H9 (cell line): ENCODE data around the gene SLC30A5. TPM values are rescaled to one million over a fixed set of nuclear protein-coding genes. Genes with fewer than 3 reads are reported as not detected.

ENCODE experiments used
- DNase-seq: peaks from one replicate; pipeline ENCODE4 v3.0.0-alpha.2; 2017
- H2AFZ ChIP-seq: one replicate; pipeline ENCODE4 v1.6.1; 2013; ENCODE audit warnings: mild to moderate bottlenecking, low read length, control low read depth, moderate library complexity
- H2AK5ac ChIP-seq: 2 replicates; pipeline ENCODE4 v1.6.1; 2013; ENCODE audit warnings: low read length, control low read depth, mixed read lengths; ENCODE audit not compliant: insufficient read length
- H2BK120ac ChIP-seq: one replicate; pipeline ENCODE4 v1.6.1; 2013; ENCODE audit warnings: low read depth, mild to moderate bottlenecking, low read length, control low read depth, inconsistent platforms; ENCODE audit not compliant: poor library complexity, severe bottlenecking
- H2BK12ac ChIP-seq: 2 replicates; pipeline ENCODE4 v1.6.1; 2013; ENCODE audit warnings: low read length, control low read depth, mixed read lengths, low read depth; ENCODE audit not compliant: insufficient read length
- H2BK15ac ChIP-seq: 2 replicates; pipeline ENCODE4 v1.6.1; 2013; ENCODE audit warnings: low read depth, low read length, control low read depth
- H2BK20ac ChIP-seq: one replicate; pipeline ENCODE4 v1.6.1; 2013; ENCODE audit warnings: low read depth, mild to moderate bottlenecking, low read length, control low read depth, inconsistent platforms; ENCODE audit not compliant: poor library complexity, severe bottlenecking
- H2BK5ac ChIP-seq: 2 replicates; pipeline ENCODE4 v1.6.1; 2013; ENCODE audit warnings: low read length, control low read depth, mixed read lengths; ENCODE audit not compliant: insufficient read length
- H3K14ac ChIP-seq: 2 replicates; pipeline ENCODE4 v1.6.1; 2013; ENCODE audit warnings: low read length, control low read depth; ENCODE audit not compliant: insufficient read depth
- H3K18ac ChIP-seq: 2 replicates; pipeline ENCODE4 v1.6.1; 2013; ENCODE audit warnings: low read depth, mild to moderate bottlenecking, mixed read lengths, low read length, control low read depth; ENCODE audit not compliant: insufficient read length
- H3K23ac ChIP-seq: 2 replicates; pipeline ENCODE4 v1.6.1; 2013; ENCODE audit warnings: low read length, control low read depth, mixed read lengths, low read depth; ENCODE audit not compliant: insufficient read length
- H3K23me2 ChIP-seq: 2 replicates; pipeline ENCODE4 v1.6.1; 2013; ENCODE audit warnings: low read depth, mild to moderate bottlenecking, mixed read lengths, low read length, control low read depth; ENCODE audit not compliant: insufficient read length, poor library complexity, severe bottlenecking
- H3K27ac ChIP-seq: 2 replicates; pipeline ENCODE4 v1.5.1; 2013; ENCODE audit warnings: low read length, control low read depth, mixed read lengths, low read depth; ENCODE audit not compliant: insufficient read length
- H3K27me3 ChIP-seq: 2 replicates; pipeline ENCODE4 v1.6.1; 2013; ENCODE audit warnings: low read length, control low read depth, inconsistent platforms; ENCODE audit not compliant: insufficient read depth
- H3K4ac ChIP-seq: 2 replicates; pipeline ENCODE4 v1.6.1; 2013; ENCODE audit warnings: low read depth, mild to moderate bottlenecking, control low read depth, inconsistent platforms, low read length, moderate library complexity
- H3K4me1 ChIP-seq: 2 replicates; pipeline ENCODE4 v1.6.1; 2013; ENCODE audit warnings: low read length, control low read depth, inconsistent platforms; ENCODE audit not compliant: insufficient read depth
- H3K4me2 ChIP-seq: 2 replicates; pipeline ENCODE4 v1.6.1; 2013; ENCODE audit warnings: low read length, control low read depth, mixed read lengths; ENCODE audit not compliant: insufficient read length, insufficient read depth
- H3K56ac ChIP-seq: 2 replicates; pipeline ENCODE4 v1.6.1; 2013; ENCODE audit warnings: low read depth, mild to moderate bottlenecking, mixed read lengths, low read length, control low read depth; ENCODE audit not compliant: insufficient read length
- H3K79me1 ChIP-seq: 2 replicates; pipeline ENCODE4 v1.6.1; 2013; ENCODE audit warnings: low read depth, mild to moderate bottlenecking, moderate library complexity, low read length, control low read depth, inconsistent platforms; ENCODE audit not compliant: insufficient read depth, poor library complexity, severe bottlenecking
- H3K79me2 ChIP-seq: 2 replicates; pipeline ENCODE4 v1.6.1; 2013; ENCODE audit warnings: low read length, control low read depth, inconsistent platforms; ENCODE audit not compliant: insufficient read depth
- H3K9ac ChIP-seq: 2 replicates; pipeline ENCODE4 v1.6.1; 2013; ENCODE audit warnings: low read length, control low read depth, mixed read lengths; ENCODE audit not compliant: insufficient read length; ENCODE audit errors: extremely low read depth
- H3K9me3 ChIP-seq: one replicate; pipeline ENCODE4 v1.6.1; 2013; ENCODE audit warnings: low read depth, low read length, inconsistent platforms; ENCODE audit not compliant: control insufficient read depth
- H3T11ph ChIP-seq: one replicate; pipeline ENCODE4 v1.6.1; 2013; ENCODE audit warnings: mild to moderate bottlenecking, low read length, control low read depth, inconsistent platforms
- H4K20me1 ChIP-seq: one replicate; pipeline ENCODE4 v1.6.1; 2013; ENCODE audit not compliant: control insufficient read depth, insufficient read length, insufficient read depth
- H4K5ac ChIP-seq: 2 replicates; pipeline ENCODE4 v1.6.1; 2013; ENCODE audit warnings: low read depth, mild to moderate bottlenecking, mixed read lengths, low read length, control low read depth; ENCODE audit not compliant: insufficient read length
- H4K8ac ChIP-seq: replicated peaks from 2 replicates; pipeline ENCODE4 v1.6.1; 2013; ENCODE audit warnings: low read length, control low read depth, mixed read lengths, low read depth; ENCODE audit not compliant: insufficient read length
- H4K91ac ChIP-seq: 2 replicates; pipeline ENCODE4 v1.6.1; 2013; ENCODE audit warnings: low read depth, mild to moderate bottlenecking, moderate library complexity, mixed read lengths, low read length, control low read depth; ENCODE audit not compliant: insufficient read length
- H3K27ac Mint-ChIP-seq, 3 experiments: 2 replicates in 2 of 3; 3 replicates in 1 of 3; pipeline ENCODE4 v1.8.0; 2020 to 2021; ENCODE audit warnings: mixed read lengths in 3 of 3, mild to moderate bottlenecking in 1 of 3, moderate library complexity in 1 of 3
- H3K27me3 Mint-ChIP-seq: 2 replicates; pipeline ENCODE4 v1.8.0; 2021; ENCODE audit warnings: low read depth, mild to moderate bottlenecking, moderate library complexity, mixed read lengths
- H3K36me3 Mint-ChIP-seq, 3 experiments: 2 replicates in 2 of 3; 3 replicates in 1 of 3; pipeline ENCODE4 v1.8.0; 2020 to 2021; ENCODE audit warnings: low read depth in 3 of 3, mixed read lengths in 3 of 3; ENCODE audit not compliant: insufficient read depth in 1 of 3
- H3K4me1 Mint-ChIP-seq, 2 experiments: 2 replicates each; pipeline ENCODE4 v1.8.0; 2020; ENCODE audit warnings: mixed read lengths in 2 of 2
- H3K4me3 Mint-ChIP-seq, 2 experiments: 2 replicates in 1 of 2; 3 replicates in 1 of 2; pipeline ENCODE4 v1.8.0; 2020 to 2021; ENCODE audit warnings: mild to moderate bottlenecking in 2 of 2, mixed read lengths in 2 of 2, moderate library complexity in 1 of 2
- H3K9me3 Mint-ChIP-seq, 2 experiments: 2 replicates in 1 of 2; 3 replicates in 1 of 2; pipeline ENCODE4 v1.8.0; 2020; ENCODE audit warnings: mild to moderate bottlenecking in 2 of 2, mixed read lengths in 2 of 2, moderate library complexity in 1 of 2
- CTCF ChIP-seq: fragments of 200-600 bp; sonication (generic); conservative IDR thresholded peaks from 3 replicates; pipeline ENCODE4 v1.8.0; 2021; ENCODE audit warnings: antibody characterized with exemption, mild to moderate bottlenecking
- WGBS: extraction: QIAGEN DNeasy Blood & Tissue Kit; methylation state at CpG from one replicate; pipeline ENCODE4 v1.1.7; 2013; ENCODE audit warnings: missing lambda C conversion rate, low lambda C conversion rate, mixed read lengths; ENCODE audit not compliant: insufficient read length; ENCODE audit errors: extremely low coverage; 5-methylcytosine and 5-hydroxymethylcytosine counted together
- total RNA-seq: library from RNA; stranded (reverse); gene quantifications from 2 replicates; pipeline ENCODE4 v1.2.1, GENCODE V29; 2021

SLC30A5 gene
- total RNA-seq, 1 experiment from 2014 or later, result 33.7 TPM

DNA sequence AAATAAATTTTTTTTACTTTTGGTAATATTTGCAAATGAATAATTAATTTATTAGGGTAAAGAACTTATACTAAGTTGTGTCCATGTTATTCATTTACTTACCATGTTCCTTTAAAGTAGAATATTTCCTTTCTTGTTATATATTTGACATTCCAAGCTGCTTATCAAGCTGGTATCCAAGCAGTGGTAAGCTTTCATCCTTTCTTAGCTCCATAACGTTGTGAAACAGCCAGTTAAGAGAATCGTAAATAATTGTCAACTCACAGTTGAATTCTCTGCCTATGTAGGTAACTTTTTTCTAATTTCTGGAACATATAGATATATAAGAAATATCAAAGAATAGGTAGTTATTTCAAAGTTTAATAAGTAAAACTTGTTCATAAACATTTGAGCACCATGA lies 36.4 kb downstream of the SLC30A5 start:
- WGBS, result no CpG with 5 or more reads among the region's 2 CpGs
- Histone ChIP-seq H3K79me1 (no peaks in the 10 kb centered on the region), H4K20me1 (no peaks in the 10 kb centered on the region), H3K23me2 (no peaks in the 10 kb centered on the region), H4K5ac (no peak overlapping the region), H3K27me3 (no peaks in the 10 kb centered on the region), H3K9ac (no peak overlapping the region), H3T11ph (no peak overlapping the region), H3K4me2 (no peak overlapping the region), H3K27ac (no peak overlapping the region), H2BK12ac (no peak overlapping the region), H2AK5ac (no peak overlapping the region), H2BK120ac (no peak overlapping the region), H4K91ac (no peak overlapping the region), H3K4me1 (no peaks in the 10 kb centered on the region), H3K56ac (no peak overlapping the region), H2BK20ac (no peak overlapping the region), H3K4ac (no peak overlapping the region), H3K79me2 (no peaks in the 10 kb centered on the region), H3K23ac (no peak overlapping the region), H2BK5ac (no peak overlapping the region), H4K8ac (no peak overlapping the region), H3K14ac (no peak overlapping the region), H3K9me3 (no peaks in the 10 kb centered on the region), H3K18ac (no peak overlapping the region), H2BK15ac (no peak overlapping the region), H2AFZ (no peak overlapping the region)
- no peaks in the 10 kb centered on the region for H3K27me3 Mint-ChIP-seq
- no peak overlapping the region for H3K4me3 Mint-ChIP-seq
- DNase-seq, result no peak
- H3K36me3 Mint-ChIP-seq, result peaks cover 5 to 31% (median 20%) of the 10 kb centered on the region in 3 experiments; a peak in 6 of 7 replicates
- no peaks in the 10 kb centered on the region; a peak in 1 of 4 replicates for H3K4me1 Mint-ChIP-seq
- H3K27ac Mint-ChIP-seq, result no peak overlapping the region
- H3K9me3 Mint-ChIP-seq, result no peaks in the 10 kb centered on the region
- TF ChIP-seq CTCF, result no peak
